ENCODE results near the gene TP53.

TP53 gene

DNA sequence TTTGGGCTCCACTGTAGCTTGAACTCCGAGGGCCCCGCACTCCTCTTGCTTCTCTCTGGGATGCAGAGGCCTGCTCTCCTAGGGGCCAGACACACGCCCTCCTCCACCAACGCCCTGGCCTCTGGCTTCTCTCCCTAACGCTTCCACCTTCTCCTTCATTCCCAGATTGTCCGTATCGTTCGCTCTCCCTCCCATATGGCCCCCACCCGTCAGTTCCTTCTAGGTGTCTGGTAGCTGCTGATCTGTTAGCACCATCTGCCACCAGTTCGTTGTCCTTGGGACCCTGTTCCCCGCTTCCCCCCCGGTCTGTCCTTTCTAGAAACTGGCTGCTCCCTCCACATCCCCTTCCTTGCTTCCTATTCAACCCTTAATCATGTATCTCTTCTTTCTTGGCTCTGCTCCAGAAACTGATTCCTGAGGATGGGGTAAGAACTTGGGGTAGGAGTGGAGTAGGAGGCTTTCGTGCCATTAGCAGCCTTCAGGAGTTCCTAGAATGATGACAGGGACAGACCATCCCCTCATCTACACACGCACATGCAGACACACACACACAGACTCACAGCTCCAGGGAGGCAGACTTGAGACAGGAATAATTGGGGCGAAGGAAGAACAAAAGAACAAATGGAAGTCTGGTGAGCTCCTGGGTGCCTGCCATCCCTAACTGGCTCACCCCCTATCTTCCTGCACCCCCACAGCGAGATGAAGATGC, 32.3 kb downstream of the TP53 start:
- TF ChIP-seq, protein P1, sequence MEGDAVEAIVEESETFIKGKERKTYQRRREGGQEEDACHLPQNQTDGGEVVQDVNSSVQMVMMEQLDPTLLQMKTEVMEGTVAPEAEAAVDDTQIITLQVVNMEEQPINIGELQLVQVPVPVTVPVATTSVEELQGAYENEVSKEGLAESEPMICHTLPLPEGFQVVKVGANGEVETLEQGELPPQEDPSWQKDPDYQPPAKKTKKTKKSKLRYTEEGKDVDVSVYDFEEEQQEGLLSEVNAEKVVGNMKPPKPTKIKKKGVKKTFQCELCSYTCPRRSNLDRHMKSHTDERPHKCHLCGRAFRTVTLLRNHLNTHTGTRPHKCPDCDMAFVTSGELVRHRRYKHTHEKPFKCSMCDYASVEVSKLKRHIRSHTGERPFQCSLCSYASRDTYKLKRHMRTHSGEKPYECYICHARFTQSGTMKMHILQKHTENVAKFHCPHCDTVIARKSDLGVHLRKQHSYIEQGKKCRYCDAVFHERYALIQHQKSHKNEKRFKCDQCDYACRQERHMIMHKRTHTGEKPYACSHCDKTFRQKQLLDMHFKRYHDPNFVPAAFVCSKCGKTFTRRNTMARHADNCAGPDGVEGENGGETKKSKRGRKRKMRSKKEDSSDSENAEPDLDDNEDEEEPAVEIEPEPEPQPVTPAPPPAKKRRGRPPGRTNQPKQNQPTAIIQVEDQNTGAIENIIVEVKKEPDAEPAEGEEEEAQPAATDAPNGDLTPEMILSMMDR (IDR thresholded peaks at IDR 0.05; ENCODE audit: insufficient read depth, low read length), result no peak
- TF ChIP-seq, protein P2, sequence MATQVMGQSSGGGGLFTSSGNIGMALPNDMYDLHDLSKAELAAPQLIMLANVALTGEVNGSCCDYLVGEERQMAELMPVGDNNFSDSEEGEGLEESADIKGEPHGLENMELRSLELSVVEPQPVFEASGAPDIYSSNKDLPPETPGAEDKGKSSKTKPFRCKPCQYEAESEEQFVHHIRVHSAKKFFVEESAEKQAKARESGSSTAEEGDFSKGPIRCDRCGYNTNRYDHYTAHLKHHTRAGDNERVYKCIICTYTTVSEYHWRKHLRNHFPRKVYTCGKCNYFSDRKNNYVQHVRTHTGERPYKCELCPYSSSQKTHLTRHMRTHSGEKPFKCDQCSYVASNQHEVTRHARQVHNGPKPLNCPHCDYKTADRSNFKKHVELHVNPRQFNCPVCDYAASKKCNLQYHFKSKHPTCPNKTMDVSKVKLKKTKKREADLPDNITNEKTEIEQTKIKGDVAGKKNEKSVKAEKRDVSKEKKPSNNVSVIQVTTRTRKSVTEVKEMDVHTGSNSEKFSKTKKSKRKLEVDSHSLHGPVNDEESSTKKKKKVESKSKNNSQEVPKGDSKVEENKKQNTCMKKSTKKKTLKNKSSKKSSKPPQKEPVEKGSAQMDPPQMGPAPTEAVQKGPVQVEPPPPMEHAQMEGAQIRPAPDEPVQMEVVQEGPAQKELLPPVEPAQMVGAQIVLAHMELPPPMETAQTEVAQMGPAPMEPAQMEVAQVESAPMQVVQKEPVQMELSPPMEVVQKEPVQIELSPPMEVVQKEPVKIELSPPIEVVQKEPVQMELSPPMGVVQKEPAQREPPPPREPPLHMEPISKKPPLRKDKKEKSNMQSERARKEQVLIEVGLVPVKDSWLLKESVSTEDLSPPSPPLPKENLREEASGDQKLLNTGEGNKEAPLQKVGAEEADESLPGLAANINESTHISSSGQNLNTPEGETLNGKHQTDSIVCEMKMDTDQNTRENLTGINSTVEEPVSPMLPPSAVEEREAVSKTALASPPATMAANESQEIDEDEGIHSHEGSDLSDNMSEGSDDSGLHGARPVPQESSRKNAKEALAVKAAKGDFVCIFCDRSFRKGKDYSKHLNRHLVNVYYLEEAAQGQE (IDR thresholded peaks at IDR 0.05; ENCODE audit: insufficient replicate concordance, low read depth), result no peak
- TF ChIP-seq POLR2AphosphoS5 (IDR thresholded peaks at IDR 0.05; ENCODE audit: low read depth), result no peak
- TF ChIP-seq SPI1 (IDR thresholded peaks at IDR 0.05; ENCODE audit: borderline replicate concordance, low read depth), result no peak
- TF ChIP-seq GABPA (IDR thresholded peaks at IDR 0.05; ENCODE audit: low read depth), result no peak
- H3K27me3 ChIP-seq (ENCODE audit: insufficient read depth, poor library complexity, severe bottlenecking), result no peaks in the 10 kb centered on the region
- no peak overlapping the region for H3K4me3 ChIP-seq (replicated peaks; ENCODE audit: insufficient read depth, low read length)
- no peak overlapping the region for H3K27ac ChIP-seq (replicated peaks)
- no peak for DNase-seq (ENCODE audit: low read depth in 1 of 2, low spot score in 1 of 2)

DNA sequence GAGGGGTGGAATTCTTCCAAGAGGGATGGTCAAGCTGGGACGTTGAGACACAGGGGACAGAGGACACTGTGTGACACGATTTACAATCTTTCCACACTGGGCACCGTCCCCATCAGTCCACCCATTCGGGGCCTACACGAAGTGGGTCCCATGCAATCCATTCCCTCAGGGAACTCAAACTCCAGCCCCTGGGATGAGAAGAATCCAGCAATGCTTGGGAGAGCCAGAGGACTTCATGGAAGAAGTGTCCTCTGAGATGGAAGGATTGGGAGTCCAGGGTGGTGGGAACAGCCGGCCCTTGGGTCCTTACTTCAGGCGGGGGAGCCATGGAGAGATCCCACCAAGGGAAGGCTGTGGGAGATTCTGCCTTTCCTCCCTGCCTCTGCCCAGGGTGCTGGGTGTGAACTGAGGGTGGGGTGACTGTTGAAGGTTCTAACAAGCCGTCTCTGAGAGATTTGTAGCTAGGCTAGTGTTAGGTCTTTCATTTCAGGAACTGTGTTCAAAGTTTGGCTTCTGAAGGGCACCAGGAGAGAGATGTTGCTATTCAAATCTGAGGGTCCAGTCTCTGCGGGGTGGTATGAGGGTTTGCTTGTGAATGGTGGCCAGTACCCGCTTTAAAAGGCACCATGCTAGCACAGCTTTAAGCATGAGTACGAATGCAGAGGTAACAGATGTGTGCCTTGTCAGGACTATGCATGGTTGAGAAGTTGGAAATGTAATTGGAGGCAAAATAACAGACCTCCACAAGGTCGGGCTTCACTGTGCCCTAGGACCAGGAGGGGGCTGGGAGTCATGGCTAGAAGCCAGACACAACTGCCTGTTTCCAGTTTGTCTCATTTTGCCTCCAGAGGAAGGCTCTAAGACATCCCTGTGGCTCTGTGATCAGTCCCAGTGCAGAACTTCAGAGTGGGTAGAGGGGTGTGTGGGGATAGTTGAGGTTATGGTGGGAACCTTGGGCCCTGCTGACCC, 34.6 kb downstream of the TP53 start:
- DNase-seq (ENCODE audit: low read depth in 1 of 2, low spot score in 1 of 2), result no peak
- H3K27me3 ChIP-seq (ENCODE audit: insufficient read depth, poor library complexity, severe bottlenecking), result no peaks in the 10 kb centered on the region
- TF ChIP-seq SPI1 (IDR thresholded peaks at IDR 0.05; ENCODE audit: borderline replicate concordance, low read depth) (no peak), POLR2AphosphoS5 (IDR thresholded peaks at IDR 0.05; ENCODE audit: low read depth) (no peak), GABPA (IDR thresholded peaks at IDR 0.05; ENCODE audit: low read depth) (no peak)
- TF ChIP-seq, protein P2 (IDR thresholded peaks at IDR 0.05; ENCODE audit: insufficient replicate concordance, low read depth), result no peak
- TF ChIP-seq, protein P1 (IDR thresholded peaks at IDR 0.05; ENCODE audit: insufficient read depth, low read length), result no peak
- no peak overlapping the region for H3K4me3 ChIP-seq (replicated peaks; ENCODE audit: insufficient read depth, low read length)
- H3K27ac ChIP-seq (replicated peaks), result no peak overlapping the region

DNA sequence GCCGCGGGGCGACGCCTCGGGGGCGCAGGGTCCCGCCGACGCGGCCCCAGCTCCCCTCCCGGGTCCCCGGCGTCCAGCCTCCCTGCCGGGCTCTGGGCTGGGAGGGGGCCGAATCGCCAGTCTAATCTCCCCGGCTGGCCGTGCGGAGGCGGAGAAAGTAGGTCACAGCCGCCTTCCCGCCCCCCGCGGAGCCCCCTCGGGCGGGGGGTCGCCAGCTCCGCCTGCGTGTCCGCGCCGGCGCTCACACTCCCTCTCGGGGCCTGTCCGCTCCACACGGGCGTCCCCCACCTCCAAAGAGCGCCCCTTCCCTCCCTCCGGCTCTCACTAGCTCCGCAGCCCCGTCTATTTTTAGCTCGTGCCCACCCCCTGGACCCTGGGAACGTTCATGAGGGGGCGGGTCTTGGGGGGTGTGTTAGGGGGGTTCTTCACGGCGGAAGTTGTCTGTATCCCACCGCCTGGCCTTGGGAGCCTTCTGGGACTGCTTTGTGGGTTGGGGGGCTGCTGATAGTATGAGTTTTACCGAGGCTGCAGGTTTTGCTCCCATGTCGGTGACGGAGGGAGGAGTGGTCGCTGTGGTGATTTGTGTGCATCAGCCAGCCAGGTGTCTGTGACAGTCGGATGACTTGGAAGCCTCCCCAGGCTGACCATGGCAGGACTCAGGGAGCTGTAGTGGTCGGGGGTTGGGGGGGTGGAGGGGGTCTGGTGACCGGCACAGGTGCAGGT, 35.5 kb downstream of the TP53 start:
- no peak overlapping the region for H3K4me3 ChIP-seq (replicated peaks; ENCODE audit: insufficient read depth, low read length)
- TF ChIP-seq SPI1 (IDR thresholded peaks at IDR 0.05; ENCODE audit: borderline replicate concordance, low read depth) (no peak), GABPA (IDR thresholded peaks at IDR 0.05; ENCODE audit: low read depth) (no peak), POLR2AphosphoS5 (IDR thresholded peaks at IDR 0.05; ENCODE audit: low read depth) (no peak)
- TF ChIP-seq, protein P2 (IDR thresholded peaks at IDR 0.05; ENCODE audit: insufficient replicate concordance, low read depth), result no peak
- TF ChIP-seq, protein P1 (IDR thresholded peaks at IDR 0.05; ENCODE audit: insufficient read depth, low read length), result no peak
- no peak for DNase-seq (ENCODE audit: low read depth in 1 of 2, low spot score in 1 of 2)
- no peaks in the 10 kb centered on the region for H3K27me3 ChIP-seq (ENCODE audit: insufficient read depth, poor library complexity, severe bottlenecking)
- H3K27ac ChIP-seq (replicated peaks), result no peak overlapping the region
